ENCODE results near the gene P2RY11.
A peak's percentile ranks its signal among the peaks of the same experiment; 100 is the strongest.

Gene P2RY11

DNA sequence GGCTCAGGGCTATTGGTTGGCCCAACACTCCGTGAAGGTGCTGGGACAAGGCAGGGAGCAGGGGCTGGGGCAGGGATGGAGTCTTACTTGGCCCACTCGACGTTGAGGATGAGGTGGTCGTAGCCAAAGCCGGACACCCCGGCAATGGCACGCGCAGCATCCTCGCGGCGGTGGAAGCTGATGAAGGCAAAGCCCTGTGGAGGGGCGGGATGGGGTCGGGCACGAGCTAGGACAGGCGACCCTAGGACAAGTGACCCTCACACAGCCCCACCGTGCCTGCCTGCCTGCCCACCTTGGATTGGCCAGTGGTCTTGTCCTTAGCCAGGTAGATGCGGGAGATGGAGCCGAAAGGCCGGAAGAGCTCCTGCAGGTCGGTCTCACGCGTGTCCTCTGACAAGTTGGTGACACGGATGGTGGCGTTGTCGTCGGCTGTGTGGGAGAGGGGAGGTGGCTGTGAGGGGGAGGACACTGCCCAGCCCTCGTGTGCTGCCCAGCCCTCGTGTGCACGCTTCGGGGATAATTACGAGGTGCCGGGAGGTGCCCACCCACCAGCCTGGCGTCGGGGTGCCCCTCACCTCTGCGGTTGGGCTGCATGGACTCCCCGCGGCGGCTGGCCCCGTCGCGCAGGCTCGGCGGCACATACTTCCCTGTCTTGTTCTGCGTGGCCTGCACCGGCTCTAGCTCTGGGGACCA, 4.0 kb downstream of the P2RY11 start:
- peaks cover 16 to 52% of the 10 kb centered on the region in 2 donors for H3K36me3 ChIP-seq (ENCODE audit: control insufficient read depth in 1 of 2, insufficient read depth in 2 of 2, low read length in 2 of 2)
- H3K4me1 ChIP-seq (ENCODE audit: control insufficient read depth in 1 of 2, insufficient read depth in 2 of 2, low read length in 2 of 2): peaks cover 5 to 30% of the 10 kb centered on the region in 2 donors

DNA sequence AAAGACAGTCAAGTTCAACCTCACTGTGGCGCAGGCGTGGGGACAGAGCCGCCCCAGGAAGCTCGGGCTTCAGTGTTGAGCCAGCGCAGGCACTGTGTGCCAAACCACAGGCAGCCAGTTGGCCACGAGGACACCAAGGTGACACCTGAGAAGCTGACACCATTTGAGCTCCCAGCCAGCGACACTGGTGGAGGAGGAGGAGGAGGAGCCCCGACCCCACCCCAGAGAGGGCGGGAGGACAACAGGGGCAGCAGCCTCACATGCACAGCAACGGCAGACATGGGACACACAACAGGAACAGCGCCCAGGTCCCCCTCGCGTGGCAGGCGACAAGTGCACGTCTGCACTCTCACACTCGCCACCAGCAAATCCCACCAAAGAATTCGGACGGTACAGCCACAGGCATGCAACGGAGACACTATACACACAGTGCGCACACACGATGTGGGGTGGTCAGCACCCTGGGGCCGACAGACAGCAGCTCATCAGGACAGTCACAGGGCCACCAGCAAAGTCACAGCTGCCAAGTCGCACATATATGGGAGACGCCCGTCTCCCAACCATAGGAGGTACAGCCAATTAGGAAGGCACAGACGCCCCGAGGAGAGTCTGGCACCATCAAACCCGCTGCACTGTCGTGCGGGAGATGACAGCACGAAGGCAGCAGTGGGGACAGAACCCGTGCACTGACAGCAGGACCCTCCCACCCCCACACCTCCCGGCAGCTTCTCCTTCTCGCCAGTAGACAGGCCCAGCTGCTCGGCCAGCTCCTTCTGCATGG, 4.8 kb downstream of the P2RY11 start:
- no peak overlapping the region for H3K4me3 ChIP-seq (ENCODE audit: low read depth in 1 of 2, low read length in 2 of 2)
- H3K9me3 ChIP-seq (ENCODE audit: control insufficient read depth in 1 of 2, low read length in 2 of 2): no peaks in the 10 kb centered on the region
- H3K4me1 ChIP-seq (ENCODE audit: control insufficient read depth in 1 of 2, insufficient read depth in 2 of 2, low read length in 2 of 2): peaks cover 5 to 30% of the 10 kb centered on the region in 2 donors
- H3K36me3 ChIP-seq (ENCODE audit: control insufficient read depth in 1 of 2, insufficient read depth in 2 of 2, low read length in 2 of 2): peaks cover 14 to 44% of the 10 kb centered on the region in 2 donors
- no peaks in the 10 kb centered on the region for H3K27me3 ChIP-seq (ENCODE audit: low read depth, low read length)
- no peak overlapping the region for H3K27ac ChIP-seq (ENCODE audit: low read length)

More for the DNA sequence above, 4.0 kb downstream of the P2RY11 start:
- no peaks in the 10 kb centered on the region for H3K9me3 ChIP-seq (ENCODE audit: control insufficient read depth in 1 of 2, low read length in 2 of 2)
- no peak overlapping the region for H3K27ac ChIP-seq (ENCODE audit: low read length)
- no peaks in the 10 kb centered on the region for H3K27me3 ChIP-seq (ENCODE audit: low read depth, low read length)
- no peak overlapping the region for H3K4me3 ChIP-seq (ENCODE audit: low read depth in 1 of 2, low read length in 2 of 2)

DNA sequence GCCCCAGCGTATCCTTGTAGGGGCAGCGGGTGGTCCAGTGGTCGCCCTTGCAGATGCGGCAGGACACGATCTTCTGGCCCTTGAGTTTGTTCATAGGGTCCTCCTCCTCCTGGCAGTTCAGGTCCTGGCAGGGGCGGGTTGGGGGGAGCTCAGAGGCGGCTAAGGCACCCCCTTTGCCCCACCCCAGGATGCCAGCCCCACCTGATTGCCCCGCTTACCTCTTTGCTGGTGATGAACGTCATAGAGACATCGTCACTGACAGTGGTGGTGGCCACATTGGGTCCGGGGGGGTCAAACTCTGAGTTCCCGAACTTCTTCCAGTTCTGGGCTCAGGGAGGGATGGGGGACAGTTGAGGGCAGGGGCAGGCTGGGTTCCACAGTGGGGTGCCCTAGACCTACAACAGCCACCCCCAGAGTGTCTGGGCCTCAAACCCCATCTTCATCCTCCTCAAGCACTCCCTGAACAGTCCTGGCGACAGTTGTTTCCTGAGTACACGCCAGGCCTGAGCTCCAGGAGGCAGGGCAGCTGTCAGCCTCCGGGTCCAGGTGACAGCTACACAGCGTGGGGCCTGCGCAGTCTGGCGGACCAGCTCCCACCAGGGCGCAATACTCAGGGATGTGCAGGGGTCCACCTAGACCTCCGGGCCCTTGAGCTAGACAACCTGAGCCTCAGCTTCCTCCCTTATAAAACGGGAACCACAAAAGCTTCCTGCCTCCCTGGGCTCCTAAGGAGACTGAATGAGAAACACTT, 5.5 kb downstream of the P2RY11 start:
- Histone ChIP-seq H3K27me3 (ENCODE audit: low read depth, low read length) (no peaks in the 10 kb centered on the region), H3K9me3 (ENCODE audit: control insufficient read depth in 1 of 2, low read length in 2 of 2) (no peaks in the 10 kb centered on the region), H3K27ac (ENCODE audit: low read length) (no peak overlapping the region), H3K36me3 (ENCODE audit: control insufficient read depth in 1 of 2, insufficient read depth in 2 of 2, low read length in 2 of 2) (peaks cover 14 to 42% of the 10 kb centered on the region in 2 donors), H3K4me3 (ENCODE audit: low read depth in 1 of 2, low read length in 2 of 2) (no peak overlapping the region), H3K4me1 (ENCODE audit: control insufficient read depth in 1 of 2, insufficient read depth in 2 of 2, low read length in 2 of 2) (peaks cover 5 to 30% of the 10 kb centered on the region in 2 donors)

DNA sequence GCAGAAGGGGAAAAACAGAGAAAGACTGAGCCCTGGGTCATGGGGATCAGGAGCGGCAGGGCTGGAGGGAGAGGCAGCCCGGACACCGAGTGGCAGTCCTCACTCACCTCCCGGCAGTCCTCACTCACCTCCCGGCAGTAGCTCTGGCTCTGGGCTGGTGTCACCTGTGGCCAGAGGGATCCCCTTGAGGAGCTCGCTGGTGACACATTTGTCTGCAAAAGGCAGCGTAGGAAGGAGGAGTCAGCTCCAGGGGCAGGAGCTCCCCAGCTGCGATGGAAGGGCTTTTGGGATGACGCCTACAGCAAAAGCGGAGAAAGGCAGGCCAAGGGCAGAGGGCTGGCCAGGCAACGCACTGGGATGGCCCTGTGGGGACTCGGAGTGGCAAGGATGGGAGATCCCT, 7.5 kb downstream of the P2RY11 start:
- Histone ChIP-seq H3K4me1 (ENCODE audit: control insufficient read depth in 1 of 2, insufficient read depth in 2 of 2, low read length in 2 of 2) (peaks cover 5 to 17% of the 10 kb centered on the region in 2 donors), H3K36me3 (ENCODE audit: control insufficient read depth in 1 of 2, insufficient read depth in 2 of 2, low read length in 2 of 2) (peaks cover 14 to 39% of the 10 kb centered on the region in 2 donors), H3K9me3 (ENCODE audit: control insufficient read depth in 1 of 2, low read length in 2 of 2) (no peaks in the 10 kb centered on the region), H3K27ac (ENCODE audit: low read length) (peak overlapping the region; percentile 71), H3K27me3 (ENCODE audit: low read depth, low read length) (no peaks in the 10 kb centered on the region), H3K4me3 (ENCODE audit: low read depth in 1 of 2, low read length in 2 of 2) (peak overlapping the region; percentile 91 to 97)

DNA sequence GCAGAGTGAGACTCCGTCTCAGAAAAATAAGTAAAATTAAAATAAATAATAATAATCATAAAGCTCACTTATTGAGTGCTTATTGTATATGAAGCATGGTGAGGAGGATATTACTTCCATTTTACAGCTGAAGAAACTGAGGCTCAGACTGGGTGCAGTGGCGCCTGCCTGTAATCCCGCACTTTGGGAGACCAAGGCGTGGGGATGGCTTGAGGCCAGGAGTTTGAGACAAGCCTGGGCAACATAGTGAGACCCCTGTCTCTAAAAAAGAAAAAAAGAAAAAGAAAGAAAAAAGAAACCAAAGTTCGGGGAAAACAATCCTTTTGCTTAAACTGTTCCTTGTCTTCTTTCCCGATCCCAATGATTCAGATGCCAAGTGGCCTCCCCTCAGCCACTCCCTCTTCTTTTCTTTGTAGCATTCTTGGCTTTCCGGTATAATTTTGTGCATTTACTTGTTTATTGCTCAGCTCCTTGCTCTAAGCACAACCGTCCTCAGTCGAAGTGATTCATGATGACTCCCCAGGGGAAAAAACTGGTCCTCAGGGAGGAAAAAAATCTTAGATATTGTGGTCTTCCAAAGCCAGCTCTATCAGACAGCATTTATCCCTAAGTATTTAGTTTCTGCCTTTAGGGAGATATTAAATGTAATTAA, 9.2 kb downstream of the P2RY11 start:
- Histone ChIP-seq H3K36me3 (ENCODE audit: control insufficient read depth in 1 of 2, insufficient read depth in 2 of 2, low read length in 2 of 2) (peaks cover 14 to 26% of the 10 kb centered on the region in 2 donors), H3K27ac (ENCODE audit: low read length) (peak overlapping the region; percentile 14), H3K4me1 (ENCODE audit: control insufficient read depth in 1 of 2, insufficient read depth in 2 of 2, low read length in 2 of 2) (peaks cover 5 to 17% of the 10 kb centered on the region in 2 donors), H3K9me3 (ENCODE audit: control insufficient read depth in 1 of 2, low read length in 2 of 2) (no peaks in the 10 kb centered on the region), H3K4me3 (ENCODE audit: low read depth in 1 of 2, low read length in 2 of 2) (no peak overlapping the region), H3K27me3 (ENCODE audit: low read depth, low read length) (no peaks in the 10 kb centered on the region)

DNA sequence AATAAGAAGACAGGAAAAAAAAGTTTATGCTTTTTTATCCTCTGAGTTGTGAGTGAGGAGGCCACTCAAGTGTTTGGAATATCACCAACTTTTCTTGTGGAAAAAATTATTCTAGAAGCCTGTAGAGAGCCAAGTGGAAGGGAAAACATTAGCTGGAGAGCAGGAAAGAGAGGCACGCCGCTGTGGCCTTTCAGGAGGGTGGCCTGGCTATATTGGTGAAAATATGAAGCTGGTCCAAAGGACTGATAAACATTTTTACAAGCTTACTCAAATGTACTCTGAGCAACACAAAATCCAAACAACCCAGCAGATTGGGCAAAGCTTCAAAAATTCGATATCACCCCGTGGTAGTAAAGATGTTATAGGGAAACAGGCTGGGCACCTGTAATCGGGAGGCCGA, 10.6 kb downstream of the P2RY11 start:
- H3K27me3 ChIP-seq (ENCODE audit: low read depth, low read length): no peaks in the 10 kb centered on the region
- no peaks in the 10 kb centered on the region for H3K9me3 ChIP-seq (ENCODE audit: control insufficient read depth in 1 of 2, low read length in 2 of 2)
- no peak overlapping the region for H3K27ac ChIP-seq (ENCODE audit: low read length)

DNA sequence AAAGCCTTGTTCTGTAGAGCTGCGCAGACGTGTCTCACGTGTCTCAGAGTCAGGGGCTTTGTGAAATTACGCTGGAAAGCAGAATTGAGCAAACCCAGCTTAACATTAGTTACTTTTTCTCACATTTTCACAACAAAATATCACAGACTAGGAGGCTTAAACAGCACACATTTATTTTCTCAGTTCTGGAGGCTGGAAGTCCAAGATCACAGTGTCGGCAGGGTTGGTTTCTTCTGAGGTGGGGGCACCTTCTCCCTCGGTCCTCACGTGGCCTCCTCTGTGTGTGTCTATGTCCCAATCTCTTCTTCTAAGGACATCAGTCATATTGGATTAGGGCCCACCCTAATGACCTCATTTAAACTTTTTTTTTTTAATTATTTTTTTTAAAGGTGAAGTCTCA, 12.9 kb downstream of the P2RY11 start:
- peaks cover 0 to 3% of the 10 kb centered on the region in 2 donors for H3K4me1 ChIP-seq (ENCODE audit: control insufficient read depth in 1 of 2, insufficient read depth in 2 of 2, low read length in 2 of 2)
- H3K36me3 ChIP-seq (ENCODE audit: control insufficient read depth in 1 of 2, insufficient read depth in 2 of 2, low read length in 2 of 2): peaks cover 0 to 4% of the 10 kb centered on the region in 2 donors
- H3K4me3 ChIP-seq (ENCODE audit: low read depth in 1 of 2, low read length in 2 of 2): no peak overlapping the region
- H3K27me3 ChIP-seq (ENCODE audit: low read depth, low read length): no peaks in the 10 kb centered on the region
- H3K27ac ChIP-seq (ENCODE audit: low read length): no peak overlapping the region
- no peaks in the 10 kb centered on the region for H3K9me3 ChIP-seq (ENCODE audit: control insufficient read depth in 1 of 2, low read length in 2 of 2)

More for the DNA sequence above, 10.6 kb downstream of the P2RY11 start:
- peaks cover 7 to 12% of the 10 kb centered on the region in 2 donors for H3K36me3 ChIP-seq (ENCODE audit: control insufficient read depth in 1 of 2, insufficient read depth in 2 of 2, low read length in 2 of 2)
- no peak overlapping the region for H3K4me3 ChIP-seq (ENCODE audit: low read depth in 1 of 2, low read length in 2 of 2)
- peaks cover 5 to 17% of the 10 kb centered on the region in 2 donors for H3K4me1 ChIP-seq (ENCODE audit: control insufficient read depth in 1 of 2, insufficient read depth in 2 of 2, low read length in 2 of 2)

DNA sequence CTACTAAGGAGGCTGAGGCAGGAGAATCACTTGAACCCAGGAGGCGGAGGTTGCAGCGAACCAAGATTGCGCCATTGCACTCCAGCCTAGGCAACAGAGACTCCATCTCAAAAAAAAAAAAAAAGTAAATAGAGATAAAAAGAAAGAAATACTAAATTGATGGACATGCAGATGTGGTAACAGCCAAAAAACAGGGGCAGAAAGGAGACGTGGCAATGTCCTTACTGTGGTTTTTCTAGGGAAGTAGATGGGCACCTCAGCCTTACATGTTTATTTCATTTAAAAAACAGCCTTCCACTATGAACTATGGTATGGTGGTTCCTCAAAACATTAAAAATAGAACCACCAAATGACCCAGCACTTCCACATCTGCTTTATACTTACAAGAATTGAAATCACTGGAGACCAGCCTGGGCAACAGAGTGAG, 14.7 kb downstream of the P2RY11 start:
- Histone ChIP-seq H3K4me3 (ENCODE audit: low read depth in 1 of 2, low read length in 2 of 2) (no peak overlapping the region), H3K27ac (ENCODE audit: low read length) (no peak overlapping the region), H3K27me3 (ENCODE audit: low read depth, low read length) (no peaks in the 10 kb centered on the region), H3K4me1 (ENCODE audit: control insufficient read depth in 1 of 2, insufficient read depth in 2 of 2, low read length in 2 of 2) (no peaks in the 10 kb centered on the region), H3K36me3 (ENCODE audit: control insufficient read depth in 1 of 2, insufficient read depth in 2 of 2, low read length in 2 of 2) (peaks cover 0 to 4% of the 10 kb centered on the region in 2 donors), H3K9me3 (ENCODE audit: control insufficient read depth in 1 of 2, low read length in 2 of 2) (no peaks in the 10 kb centered on the region)

DNA sequence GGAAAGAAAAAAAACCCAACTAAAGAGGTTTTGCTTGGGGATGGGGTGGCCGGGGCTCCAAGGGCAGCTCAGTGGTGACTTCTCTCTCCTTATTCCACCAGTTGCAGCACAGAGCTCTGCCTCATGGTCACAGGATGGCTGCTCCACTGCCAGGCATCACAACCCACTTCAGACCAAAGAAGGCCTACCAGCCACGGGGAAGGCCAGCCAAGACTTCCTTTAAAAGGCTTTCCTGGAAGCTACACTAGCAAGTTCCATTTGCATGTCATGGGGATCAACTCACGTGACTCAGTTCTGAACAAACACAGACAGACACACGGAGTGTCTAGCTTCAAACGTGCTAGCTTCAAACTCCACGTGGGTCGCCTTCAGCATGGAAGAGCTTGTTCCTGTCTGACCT, 21.4 kb downstream of the P2RY11 start:
- Histone ChIP-seq H3K27ac (ENCODE audit: low read length) (no peak overlapping the region), H3K4me1 (ENCODE audit: control insufficient read depth in 1 of 2, insufficient read depth in 2 of 2, low read length in 2 of 2) (no peaks in the 10 kb centered on the region), H3K36me3 (ENCODE audit: control insufficient read depth in 1 of 2, insufficient read depth in 2 of 2, low read length in 2 of 2) (peaks cover 22 to 50% of the 10 kb centered on the region in 2 donors), H3K9me3 (ENCODE audit: control insufficient read depth in 1 of 2, low read length in 2 of 2) (no peaks in the 10 kb centered on the region), H3K27me3 (ENCODE audit: low read depth, low read length) (no peaks in the 10 kb centered on the region), H3K4me3 (ENCODE audit: low read depth in 1 of 2, low read length in 2 of 2) (no peak overlapping the region)

DNA sequence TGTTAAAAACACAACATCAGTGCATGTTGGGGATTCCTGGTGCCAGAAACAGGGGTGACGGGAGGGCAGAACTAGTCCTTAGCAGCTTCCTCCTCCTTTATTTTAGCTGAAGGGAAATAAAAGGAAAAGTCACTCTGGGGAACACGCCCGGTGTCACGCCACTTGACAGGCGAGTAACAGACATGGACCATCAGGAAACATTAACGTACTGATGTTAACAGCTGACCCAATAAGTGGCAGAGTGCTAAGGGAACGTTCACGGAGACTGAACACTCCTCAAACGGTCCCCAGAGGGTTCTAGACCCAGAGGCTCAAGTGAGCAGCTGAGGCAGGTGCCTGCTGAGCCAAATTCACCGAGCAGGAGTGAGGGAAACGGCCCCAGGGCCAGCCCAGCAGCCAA, 22.1 kb downstream of the P2RY11 start:
- Histone ChIP-seq H3K4me3 (ENCODE audit: low read depth in 1 of 2, low read length in 2 of 2) (no peak overlapping the region), H3K27ac (ENCODE audit: low read length) (no peak overlapping the region), H3K9me3 (ENCODE audit: control insufficient read depth in 1 of 2, low read length in 2 of 2) (no peaks in the 10 kb centered on the region), H3K4me1 (ENCODE audit: control insufficient read depth in 1 of 2, insufficient read depth in 2 of 2, low read length in 2 of 2) (no peaks in the 10 kb centered on the region), H3K36me3 (ENCODE audit: control insufficient read depth in 1 of 2, insufficient read depth in 2 of 2, low read length in 2 of 2) (peaks cover 28 to 57% of the 10 kb centered on the region in 2 donors), H3K27me3 (ENCODE audit: low read depth, low read length) (no peaks in the 10 kb centered on the region)

DNA sequence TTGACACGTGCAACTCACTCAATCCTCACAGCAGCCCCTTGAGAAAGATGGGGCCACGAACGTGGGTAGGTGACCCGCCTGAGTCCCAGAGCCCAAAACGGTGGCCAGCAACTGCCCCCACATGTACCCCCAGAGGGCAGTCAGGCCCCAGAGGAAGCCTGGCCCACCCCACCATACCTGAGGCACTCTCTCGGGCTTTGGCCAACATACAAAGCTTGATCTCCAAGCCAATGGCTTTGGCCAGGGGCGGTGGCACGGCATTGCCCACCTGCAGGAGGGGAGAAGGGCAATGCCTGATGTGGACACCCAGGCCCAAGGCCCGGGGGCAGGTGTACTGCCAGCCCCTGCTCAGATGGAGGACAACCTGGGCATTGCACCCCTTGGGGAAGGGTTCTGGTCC, 22.5 kb downstream of the P2RY11 start:
- H3K4me1 ChIP-seq (ENCODE audit: control insufficient read depth in 1 of 2, insufficient read depth in 2 of 2, low read length in 2 of 2): no peaks in the 10 kb centered on the region
- H3K27ac ChIP-seq (ENCODE audit: low read length): no peak overlapping the region
- H3K9me3 ChIP-seq (ENCODE audit: control insufficient read depth in 1 of 2, low read length in 2 of 2): no peaks in the 10 kb centered on the region
- H3K4me3 ChIP-seq (ENCODE audit: low read depth in 1 of 2, low read length in 2 of 2): no peak overlapping the region
- H3K36me3 ChIP-seq (ENCODE audit: control insufficient read depth in 1 of 2, insufficient read depth in 2 of 2, low read length in 2 of 2): peaks cover 33 to 61% of the 10 kb centered on the region in 2 donors
- H3K27me3 ChIP-seq (ENCODE audit: low read depth, low read length): no peaks in the 10 kb centered on the region
